Stimulated activated CD8-positive, alpha-beta memory T cell treated with anti-CD3 and anti-CD28 coated beads, Interleukin-7, amount 100 ng/mL, for 1 hour (primary cell): Measurements from ENCODE around the gene PBX2.
A peak's percentile ranks its signal among the peaks of the same experiment; 100 is the strongest.
"Not testable (repeated sequence)": the region's sequence is repeated elsewhere in the genome, so short reads cannot be mapped to it uniquely, and the experiment has no call there.

Source experiments
- DNase-seq, 2 donors: peaks; one replicate each; pipeline ENCODE4 v3.0.0-alpha.2; 2020; ENCODE audit warnings: low read depth in 2 of 2

The PBX2 gene

DNA sequence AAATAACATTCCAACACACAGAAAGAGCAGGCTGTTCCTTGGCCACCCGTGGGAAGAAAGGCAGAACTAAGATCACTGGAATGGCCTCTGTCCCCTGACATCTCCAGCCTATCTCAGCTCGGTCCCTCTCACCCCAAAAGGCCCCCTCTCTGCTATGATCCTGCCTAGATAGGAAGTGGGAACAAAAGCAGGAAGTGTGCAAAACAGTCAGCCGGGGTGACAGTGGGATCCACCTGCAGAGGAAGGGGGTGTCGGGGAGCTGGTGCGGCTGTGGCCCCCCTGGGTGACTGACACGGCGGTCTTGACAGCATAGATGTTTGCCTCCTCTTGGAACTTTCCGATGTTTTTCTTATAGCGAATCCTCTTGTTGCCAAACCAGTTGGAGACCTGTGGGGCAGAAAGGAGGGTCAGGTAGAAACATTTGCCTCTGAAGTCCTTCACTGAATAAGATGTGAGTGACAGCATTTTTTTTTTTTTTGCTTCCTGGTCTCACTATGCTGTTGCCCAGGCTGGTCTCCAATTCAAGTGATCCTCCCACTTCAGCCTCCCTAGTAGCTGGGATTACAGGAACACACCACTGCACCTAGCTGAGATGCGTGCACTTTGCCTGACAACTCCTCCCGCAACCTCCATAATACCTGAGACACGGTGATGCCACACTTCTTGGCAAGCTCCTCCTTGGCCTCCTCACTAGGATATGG lies 2.8 kb downstream of the PBX2 start:
- no peak for DNase-seq

GRCh38 chr6:32186151-32186840 lies 3.7 kb downstream of the PBX2 start:
- DNase-seq = not testable (repeated sequence)

GRCh38 chr6:32185681-32186131 lies 4.3 kb downstream of the PBX2 start:
- DNase-seq = not testable (repeated sequence)

- DNase-seq = no peak
Measured at GRCh38 chr6:32184084-32184640, 5.8 kb downstream of the PBX2 start, which contains the start of gene AGER. Gene AGER, minus strand, starts transcription at chr6:32184253. Its CDS starts 31 bp downstream, at chr6:32184222.

DNA sequence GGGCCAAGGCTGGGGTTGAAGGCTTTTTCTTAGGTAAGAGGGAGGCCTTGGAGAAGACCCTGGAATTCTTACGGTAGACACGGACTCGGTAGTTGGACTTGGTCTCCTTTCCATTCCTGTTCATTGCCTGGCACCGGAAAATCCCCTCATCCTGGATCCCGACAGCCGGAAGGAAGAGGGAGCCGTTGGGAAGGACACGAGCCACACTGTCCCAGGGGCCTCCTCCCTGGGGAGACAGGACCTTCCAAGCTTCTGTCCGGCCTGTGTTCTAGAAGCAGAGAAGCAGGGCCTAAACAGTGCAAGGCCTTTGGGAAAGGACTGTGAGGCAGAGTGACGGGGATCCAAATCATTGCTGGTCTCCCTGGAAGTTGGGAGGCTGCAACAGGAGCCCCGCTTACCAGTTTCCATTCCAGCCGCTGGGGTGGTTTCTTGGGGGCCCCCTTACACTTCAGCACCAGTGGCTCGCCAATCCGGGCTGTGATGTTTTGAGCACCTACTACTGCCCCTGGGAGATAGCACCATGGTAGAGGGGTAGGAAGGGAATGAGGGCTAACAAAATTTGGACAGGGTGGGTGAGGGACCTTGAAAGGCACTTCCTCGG lies 6.4 kb downstream of the PBX2 start:
- no peak for DNase-seq

GRCh38 chr6:32183030-32183429 lies 7.0 kb downstream of the PBX2 start:
- no peak for DNase-seq

- no peak for DNase-seq
Measured at GRCh38 chr6:32182555-32182981, 7.4 kb downstream of the PBX2 start.

- no peak for DNase-seq
Measured at GRCh38 chr6:32181915-32182529, 8.0 kb downstream of the PBX2 start.

DNA sequence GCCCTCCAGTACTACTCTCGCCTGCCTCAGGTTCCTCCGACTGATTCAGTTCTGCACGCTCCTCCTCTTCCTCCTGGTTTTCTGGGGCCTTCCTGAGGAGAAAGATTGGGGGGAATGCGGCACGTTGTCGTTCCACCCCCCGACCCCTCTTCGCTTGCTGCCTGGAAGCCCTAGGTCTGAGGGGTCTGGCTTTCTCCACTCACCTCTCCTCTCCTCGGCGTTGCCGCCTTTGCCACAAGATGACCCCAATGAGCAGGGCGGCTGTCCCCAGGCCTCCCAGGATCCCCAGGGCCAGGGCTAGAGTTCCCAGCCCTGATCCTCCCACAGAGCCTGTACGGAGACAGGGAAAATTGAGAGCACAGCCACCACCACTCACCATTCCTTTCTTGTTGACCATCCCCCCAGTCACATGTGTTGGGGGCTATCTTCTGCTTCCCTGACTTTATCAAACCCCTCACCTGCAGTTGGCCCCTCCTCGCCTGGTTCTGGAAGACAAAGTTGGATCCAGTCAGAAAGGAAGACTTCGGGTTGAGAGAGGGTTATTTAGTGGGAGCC lies 8.8 kb downstream of the PBX2 start:
- DNase-seq = no peak

DNA sequence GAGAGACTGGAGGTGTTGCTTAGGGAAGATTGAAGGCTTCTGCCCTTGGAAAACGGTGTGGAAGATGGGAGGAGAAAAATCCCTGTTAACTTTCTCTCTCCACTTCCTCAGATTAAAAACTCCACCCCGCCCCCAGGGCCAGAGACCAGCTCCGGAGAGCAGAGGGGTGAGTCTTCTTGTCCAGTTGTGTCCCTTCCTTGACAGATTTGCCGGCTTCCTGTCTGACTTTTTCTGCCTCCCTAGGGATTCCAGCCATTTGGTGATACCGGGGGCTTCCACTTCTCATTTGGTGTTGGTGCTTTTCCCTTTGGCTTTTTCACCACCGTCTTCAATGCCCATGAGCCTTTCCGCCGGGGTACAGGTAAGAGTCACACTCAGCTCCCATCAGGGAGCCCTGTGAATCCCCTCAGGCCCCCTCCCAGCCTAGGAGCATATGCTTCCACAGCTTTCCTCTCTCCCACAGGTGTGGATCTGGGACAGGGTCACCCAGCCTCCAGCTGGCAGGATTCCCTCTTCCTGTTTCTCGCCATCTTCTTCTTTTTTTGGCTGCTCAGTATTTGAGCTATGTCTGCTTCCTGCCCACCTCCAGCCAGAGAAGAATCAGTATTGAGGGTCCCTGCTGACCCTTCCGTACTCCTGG lies 10.1 kb downstream of the PBX2 start:
- no peak for DNase-seq

- DNase-seq = no peak
Measured at GRCh38 chr6:32178547-32179440, 11.2 kb downstream of the PBX2 start.

DNA sequence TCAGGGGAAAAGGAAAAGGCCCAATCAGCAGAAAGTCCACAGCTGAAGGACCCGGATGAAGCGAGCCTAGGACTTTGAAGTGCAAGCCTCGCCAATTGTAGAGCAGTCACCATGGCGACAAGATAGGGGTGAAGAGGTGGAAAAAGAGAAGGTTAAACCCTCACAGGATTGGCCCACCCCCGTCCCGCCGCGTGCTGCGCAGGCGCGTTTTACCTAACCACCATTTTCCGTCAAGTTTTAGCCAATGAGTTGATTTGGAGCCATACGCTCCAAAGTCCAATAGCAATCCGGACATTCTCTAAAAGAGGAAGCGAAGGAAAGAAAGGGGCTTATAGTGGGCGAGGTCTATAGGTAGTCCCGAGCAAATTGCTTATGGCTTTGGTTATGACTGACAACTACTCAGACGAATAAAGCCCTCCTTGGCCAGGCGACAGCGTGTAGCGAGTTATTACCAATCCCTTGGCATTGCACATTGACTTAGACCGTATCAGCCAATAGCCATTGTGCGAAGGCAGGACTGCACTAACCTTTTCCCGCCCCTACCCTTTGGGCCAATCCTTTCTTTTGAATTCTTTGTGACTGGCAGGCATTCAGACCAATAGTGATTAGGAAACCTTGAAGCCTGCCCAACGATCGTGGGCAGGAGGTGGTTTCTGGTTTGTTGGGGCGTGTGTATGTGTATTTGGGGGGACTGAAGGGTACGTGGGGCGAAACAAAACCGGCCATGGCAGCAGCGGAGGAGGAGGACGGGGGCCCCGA lies 12.0 kb downstream of the PBX2 start, which contains the start of gene RNF5:
Gene RNF5, plus strand, starts transcription at position 618 of the 759 bp plus-strand sequence. Its CDS starts 107 bp downstream, at position 725.
- DNase-seq = peak; percentile 78 to 79

GRCh38 chr6:32177183-32177787 lies 12.7 kb downstream of the PBX2 start:
- DNase-seq = no peak

DNA sequence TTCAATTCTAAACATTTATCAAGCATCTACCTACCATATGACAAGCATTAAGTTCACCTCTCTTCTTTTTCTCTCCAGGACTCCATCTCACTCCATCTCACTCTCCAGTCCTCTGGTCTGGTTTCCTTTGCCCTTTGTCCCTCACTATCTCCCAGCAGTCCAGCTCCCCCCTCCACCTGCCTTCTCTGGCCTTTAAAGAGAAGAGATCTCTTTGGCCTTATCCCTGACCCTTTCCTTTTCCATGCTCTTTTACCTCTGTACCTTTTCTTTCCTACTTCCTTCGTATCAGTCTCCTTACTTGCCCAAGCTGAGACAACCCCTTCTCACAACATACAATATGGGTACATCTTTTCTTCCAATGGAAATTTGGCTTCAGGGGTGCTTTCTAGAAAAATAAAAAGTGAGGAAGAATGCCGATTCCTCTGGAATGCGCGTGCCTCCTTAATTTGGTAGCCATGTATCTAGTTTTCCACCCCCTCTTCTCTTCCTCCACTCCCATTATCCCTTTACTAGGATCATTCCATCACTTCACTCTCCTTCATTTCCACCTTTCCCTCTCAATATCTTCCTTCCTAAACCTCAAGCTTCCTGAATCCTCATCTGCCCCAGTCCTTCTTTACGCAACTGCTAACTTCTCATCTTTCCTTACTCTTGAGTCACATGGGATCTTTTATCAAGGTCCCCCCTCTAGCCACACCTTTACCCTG lies 13.4 kb downstream of the PBX2 start:
- no peak for DNase-seq

DNA sequence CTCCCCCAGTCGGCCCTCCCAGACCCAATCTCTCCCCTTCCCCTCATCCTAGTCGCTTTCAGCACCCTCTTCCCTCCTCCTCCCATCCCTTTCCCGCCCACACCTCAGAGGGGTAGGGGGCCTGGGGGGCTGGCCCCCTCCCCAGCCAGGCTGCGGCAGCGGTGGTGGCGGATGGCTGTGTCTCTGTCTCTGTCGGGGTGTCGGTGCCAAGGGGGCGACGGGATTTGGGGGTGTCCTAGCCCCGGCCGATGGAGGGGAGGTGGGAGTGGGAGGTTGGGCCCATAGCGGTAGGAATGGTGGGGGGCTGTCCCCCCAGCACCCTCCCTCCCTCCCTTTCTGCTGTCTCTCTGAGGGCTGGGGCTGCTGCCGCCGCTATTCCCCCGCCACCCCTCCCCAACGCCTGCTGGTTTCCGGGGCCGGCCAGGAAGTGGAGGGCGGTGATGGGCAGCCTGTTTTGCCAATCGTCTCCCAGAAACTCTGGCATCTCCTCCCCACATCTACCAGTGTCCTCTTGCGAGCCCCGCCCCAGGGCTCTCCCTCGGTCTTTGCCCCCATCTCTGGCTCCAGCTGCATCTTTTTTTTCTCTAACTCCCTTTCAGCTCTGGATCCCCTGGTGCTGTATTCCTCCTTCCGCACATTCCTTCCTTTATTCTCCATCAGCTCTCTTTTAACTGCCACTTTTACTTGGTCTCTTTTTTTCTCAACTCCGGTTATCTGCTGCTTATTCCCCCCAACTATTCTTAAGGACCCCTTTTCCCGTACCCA lies 14.1 kb downstream of the PBX2 start, which contains the start of gene AGPAT1:
Gene AGPAT1, minus strand, starts transcription at position 374 of the 765 bp plus-strand sequence. CDS start 4,588 bp downstream, outside the sequence.
- peak; percentile 93 to 95 for DNase-seq

GRCh38 chr6:32175322-32175710 lies 14.7 kb downstream of the PBX2 start:
- no peak for DNase-seq

GRCh38 chr6:32174416-32174815 lies 15.6 kb downstream of the PBX2 start:
- DNase-seq = no peak
